DMS79 treated with DMSO at 0.1 percent for 48 hours (cell line): Measurements from ENCODE around the gene PLA2G7.
"Not testable (repeated sequence)": the region's sequence is repeated elsewhere in the genome, so short reads cannot be mapped to it uniquely, and the experiment has no call there.

Experiments
- DNase-seq: peaks from one replicate; lab custom pipeline; 2025; lab: John Stamatoyannopoulos, UW

The PLA2G7 gene

GRCh38 chr6:46734867-46735719 lies at the start of gene PLA2G7:
Gene PLA2G7, minus strand, starts transcription at chr6:46735375. Its CDS starts 12,484 bp downstream, at chr6:46722891.
- no peak for DNase-seq

GRCh38 chr6:46784535-46784934 lies 49.4 kb upstream of the PLA2G7 start:
- DNase-seq: no peak

GRCh38 chr6:46781478-46782378 lies 46.6 kb upstream of the PLA2G7 start:
- DNase-seq: peak; percentile 51

GRCh38 chr6:46777476-46778346 lies 42.5 kb upstream of the PLA2G7 start:
- DNase-seq: no peak

GRCh38 chr6:46776070-46776712 lies 41.0 kb upstream of the PLA2G7 start:
- peak; percentile 92 for DNase-seq

GRCh38 chr6:46774736-46775135 lies 39.6 kb upstream of the PLA2G7 start:
- not testable (repeated sequence) for DNase-seq

GRCh38 chr6:46773201-46773855 lies 38.2 kb upstream of the PLA2G7 start:
- no peak for DNase-seq

GRCh38 chr6:46772762-46773161 lies 37.6 kb upstream of the PLA2G7 start:
- no peak for DNase-seq

GRCh38 chr6:46772016-46772415 lies 36.8 kb upstream of the PLA2G7 start:
- DNase-seq: no peak

GRCh38 chr6:46764961-46765360 lies 29.8 kb upstream of the PLA2G7 start:
- DNase-seq: no peak

- not testable (repeated sequence) for DNase-seq
Measured at GRCh38 chr6:46764280-46764679, 29.1 kb upstream of the PLA2G7 start.

GRCh38 chr6:46763466-46763865 lies 28.3 kb upstream of the PLA2G7 start:
- DNase-seq: no peak

GRCh38 chr6:46760925-46761324 lies 25.8 kb upstream of the PLA2G7 start:
- DNase-seq: no peak

- no peak for DNase-seq
Measured at GRCh38 chr6:46758960-46759753, 24.0 kb upstream of the PLA2G7 start.

GRCh38 chr6:46757214-46757596 lies 22.0 kb upstream of the PLA2G7 start:
- no peak for DNase-seq

- no peak for DNase-seq
Measured at GRCh38 chr6:46756469-46757213, 21.5 kb upstream of the PLA2G7 start.

GRCh38 chr6:46755865-46756264 lies 20.7 kb upstream of the PLA2G7 start:
- DNase-seq: no peak

- DNase-seq: no peak
Measured at GRCh38 chr6:46751658-46752057, 16.5 kb upstream of the PLA2G7 start.

- DNase-seq: peak; percentile 25
Measured at GRCh38 chr6:46749731-46750130, 14.6 kb upstream of the PLA2G7 start.
